ENCODE measurements around the gene KSR2. TPM values are rescaled to one million over a fixed set of nuclear protein-coding genes. Genes with fewer than 3 reads are reported as not detected.

KSR2 gene
- total RNA-seq, 1 experiment from 2014 or later, result 0.15 TPM

DNA sequence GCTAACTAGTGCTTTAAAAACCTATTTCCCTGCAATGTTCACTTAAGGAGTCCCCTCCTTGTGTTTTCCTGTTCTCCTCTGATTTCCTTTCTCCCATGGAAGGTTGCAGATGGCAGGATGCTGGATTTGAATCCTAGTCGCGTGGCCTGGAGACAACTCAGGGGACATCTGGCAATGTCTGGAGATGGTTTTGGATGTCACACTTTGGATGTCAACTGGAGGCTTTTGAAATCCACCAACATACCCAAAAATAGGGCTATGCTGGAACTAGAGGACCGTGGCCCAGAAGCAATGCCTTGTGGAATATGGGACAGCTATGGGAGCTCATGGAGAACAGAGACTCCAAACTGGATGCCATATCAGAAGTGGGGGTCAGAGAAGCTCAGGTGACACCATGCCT, 511.6 kb downstream of the KSR2 start:
- in situ Hi-C loops (cut with HindIII; ENCODE audit: low pct_unique_long_range_greater_than_20kb, low sequenced_read_pairs), result no loop called here
- Histone ChIP-seq H3K36me3 (ENCODE audit: control insufficient read depth, insufficient read depth, low read length) (no peaks in the 10 kb centered on the region), H3K4me3 (ENCODE audit: low read depth in 2 of 2, low read length in 2 of 2) (no peak overlapping the region), H3K27me3 (ENCODE audit: control insufficient read depth, insufficient read depth, low read length) (no peaks in the 10 kb centered on the region), H3K27ac (ENCODE audit: low read length) (no peak overlapping the region), H3K9me3 (ENCODE audit: control insufficient read depth, insufficient read depth, low read depth, low read length) (no peaks in the 10 kb centered on the region), H3K4me1 (ENCODE audit: control insufficient read depth, insufficient read depth, low read length) (no peaks in the 10 kb centered on the region)
- no peak for DNase-seq (ENCODE audit: low read depth, low spot score)
- BruUV-seq (replicated peaks), result no TSS peak
- ATAC-seq, result no peak
- intact Hi-C loops (cut with micrococcal nuclease; ENCODE audit: unreplicated experiment), result no loop called here
- CTCF ChIA-PET, result no interaction called here
- POLR2A ChIA-PET, result no interaction called here
- TF ChIP-seq, protein P1, sequence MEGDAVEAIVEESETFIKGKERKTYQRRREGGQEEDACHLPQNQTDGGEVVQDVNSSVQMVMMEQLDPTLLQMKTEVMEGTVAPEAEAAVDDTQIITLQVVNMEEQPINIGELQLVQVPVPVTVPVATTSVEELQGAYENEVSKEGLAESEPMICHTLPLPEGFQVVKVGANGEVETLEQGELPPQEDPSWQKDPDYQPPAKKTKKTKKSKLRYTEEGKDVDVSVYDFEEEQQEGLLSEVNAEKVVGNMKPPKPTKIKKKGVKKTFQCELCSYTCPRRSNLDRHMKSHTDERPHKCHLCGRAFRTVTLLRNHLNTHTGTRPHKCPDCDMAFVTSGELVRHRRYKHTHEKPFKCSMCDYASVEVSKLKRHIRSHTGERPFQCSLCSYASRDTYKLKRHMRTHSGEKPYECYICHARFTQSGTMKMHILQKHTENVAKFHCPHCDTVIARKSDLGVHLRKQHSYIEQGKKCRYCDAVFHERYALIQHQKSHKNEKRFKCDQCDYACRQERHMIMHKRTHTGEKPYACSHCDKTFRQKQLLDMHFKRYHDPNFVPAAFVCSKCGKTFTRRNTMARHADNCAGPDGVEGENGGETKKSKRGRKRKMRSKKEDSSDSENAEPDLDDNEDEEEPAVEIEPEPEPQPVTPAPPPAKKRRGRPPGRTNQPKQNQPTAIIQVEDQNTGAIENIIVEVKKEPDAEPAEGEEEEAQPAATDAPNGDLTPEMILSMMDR (IDR thresholded peaks at IDR 0.05), result no peak

DNA sequence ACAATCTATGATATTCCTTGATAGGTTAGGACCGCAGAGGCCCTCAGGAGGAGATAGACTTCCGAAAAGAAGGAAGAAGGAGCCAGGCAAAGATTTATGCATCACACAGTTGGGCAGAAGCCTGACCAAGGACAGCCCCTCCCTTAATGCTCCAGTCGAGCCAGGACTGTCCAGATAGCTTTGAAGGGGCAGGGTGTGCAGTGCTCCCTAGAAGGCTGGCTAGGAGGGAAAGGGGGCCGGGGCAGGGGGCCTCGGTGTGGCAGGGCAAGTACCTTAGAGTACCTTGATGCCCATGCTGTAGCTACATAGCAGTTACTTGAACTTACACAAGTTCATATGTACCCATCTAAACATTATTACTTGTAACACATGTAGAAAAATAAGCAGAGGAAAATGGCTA, 512.7 kb downstream of the KSR2 start:
- no peaks in the 10 kb centered on the region for H3K27me3 ChIP-seq (ENCODE audit: control insufficient read depth, insufficient read depth, low read length)
- H3K27ac ChIP-seq (ENCODE audit: low read length), result no peak overlapping the region
- in situ Hi-C loops (cut with HindIII; ENCODE audit: low pct_unique_long_range_greater_than_20kb, low sequenced_read_pairs) (no loop called here), intact Hi-C loops (cut with micrococcal nuclease; ENCODE audit: unreplicated experiment) (no loop called here)
- H3K36me3 ChIP-seq (ENCODE audit: control insufficient read depth, insufficient read depth, low read length), result no peaks in the 10 kb centered on the region
- DNase-seq (ENCODE audit: low read depth, low spot score), result no peak
- no TSS peak for BruUV-seq (replicated peaks)
- no peaks in the 10 kb centered on the region for H3K4me1 ChIP-seq (ENCODE audit: control insufficient read depth, insufficient read depth, low read length)
- no peak for ATAC-seq
- CTCF ChIA-PET, result no interaction called here
- TF ChIP-seq, protein P1 (IDR thresholded peaks at IDR 0.05), result no peak
- no peaks in the 10 kb centered on the region for H3K9me3 ChIP-seq (ENCODE audit: control insufficient read depth, insufficient read depth, low read depth, low read length)
- no peak overlapping the region for H3K4me3 ChIP-seq (ENCODE audit: low read depth in 2 of 2, low read length in 2 of 2)
- POLR2A ChIA-PET, result no interaction called here

DNA sequence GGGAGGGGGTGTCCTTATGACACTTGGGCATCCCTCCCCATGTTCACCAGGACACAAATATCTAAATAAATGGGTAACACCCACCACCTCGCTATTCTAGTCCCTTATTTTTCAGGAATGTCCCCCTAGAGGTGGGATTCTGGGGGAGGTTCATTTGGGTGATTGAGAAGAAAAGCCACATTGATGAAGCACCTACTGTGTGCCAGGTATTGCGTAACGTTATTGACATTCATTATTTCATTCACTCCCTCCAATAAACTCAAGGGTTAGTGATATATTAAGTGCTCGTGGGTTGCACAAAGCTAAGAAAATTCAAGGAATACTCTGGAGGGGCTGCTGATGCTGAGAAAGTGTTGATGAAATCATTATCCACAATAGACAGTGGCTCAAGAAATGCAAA, 514.8 kb downstream of the KSR2 start:
- intact Hi-C loops (cut with micrococcal nuclease; ENCODE audit: unreplicated experiment) (no loop called here), in situ Hi-C loops (cut with HindIII; ENCODE audit: low pct_unique_long_range_greater_than_20kb, low sequenced_read_pairs) (no loop called here)
- no peaks in the 10 kb centered on the region for H3K36me3 ChIP-seq (ENCODE audit: control insufficient read depth, insufficient read depth, low read length)
- DNase-seq (ENCODE audit: low read depth, low spot score), result no peak
- ChIA-PET CTCF (no interaction called here), POLR2A (no interaction called here)
- BruUV-seq (replicated peaks), result no TSS peak
- no peak for ATAC-seq
- TF ChIP-seq, protein P1 (IDR thresholded peaks at IDR 0.05), result no peak
- no peak for TF ChIP-seq POLR2AphosphoS5 (IDR thresholded peaks at IDR 0.05; ENCODE audit: low read depth, low read length)
- TF ChIP-seq SIN3A (IDR thresholded peaks at IDR 0.05; ENCODE audit: borderline replicate concordance, insufficient read depth, low read depth, low read length), result no peak
- TF ChIP-seq TCF7L2 (IDR thresholded peaks at IDR 0.05; ENCODE audit: low read depth, low read length), result no peak
- TF ChIP-seq, protein P2, sequence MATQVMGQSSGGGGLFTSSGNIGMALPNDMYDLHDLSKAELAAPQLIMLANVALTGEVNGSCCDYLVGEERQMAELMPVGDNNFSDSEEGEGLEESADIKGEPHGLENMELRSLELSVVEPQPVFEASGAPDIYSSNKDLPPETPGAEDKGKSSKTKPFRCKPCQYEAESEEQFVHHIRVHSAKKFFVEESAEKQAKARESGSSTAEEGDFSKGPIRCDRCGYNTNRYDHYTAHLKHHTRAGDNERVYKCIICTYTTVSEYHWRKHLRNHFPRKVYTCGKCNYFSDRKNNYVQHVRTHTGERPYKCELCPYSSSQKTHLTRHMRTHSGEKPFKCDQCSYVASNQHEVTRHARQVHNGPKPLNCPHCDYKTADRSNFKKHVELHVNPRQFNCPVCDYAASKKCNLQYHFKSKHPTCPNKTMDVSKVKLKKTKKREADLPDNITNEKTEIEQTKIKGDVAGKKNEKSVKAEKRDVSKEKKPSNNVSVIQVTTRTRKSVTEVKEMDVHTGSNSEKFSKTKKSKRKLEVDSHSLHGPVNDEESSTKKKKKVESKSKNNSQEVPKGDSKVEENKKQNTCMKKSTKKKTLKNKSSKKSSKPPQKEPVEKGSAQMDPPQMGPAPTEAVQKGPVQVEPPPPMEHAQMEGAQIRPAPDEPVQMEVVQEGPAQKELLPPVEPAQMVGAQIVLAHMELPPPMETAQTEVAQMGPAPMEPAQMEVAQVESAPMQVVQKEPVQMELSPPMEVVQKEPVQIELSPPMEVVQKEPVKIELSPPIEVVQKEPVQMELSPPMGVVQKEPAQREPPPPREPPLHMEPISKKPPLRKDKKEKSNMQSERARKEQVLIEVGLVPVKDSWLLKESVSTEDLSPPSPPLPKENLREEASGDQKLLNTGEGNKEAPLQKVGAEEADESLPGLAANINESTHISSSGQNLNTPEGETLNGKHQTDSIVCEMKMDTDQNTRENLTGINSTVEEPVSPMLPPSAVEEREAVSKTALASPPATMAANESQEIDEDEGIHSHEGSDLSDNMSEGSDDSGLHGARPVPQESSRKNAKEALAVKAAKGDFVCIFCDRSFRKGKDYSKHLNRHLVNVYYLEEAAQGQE (IDR thresholded peaks at IDR 0.05; ENCODE audit: insufficient read depth in 1 of 2, low read depth in 2 of 2, low read length in 1 of 2), result no peak
- H3K27me3 ChIP-seq (ENCODE audit: control insufficient read depth, insufficient read depth, low read length), result no peaks in the 10 kb centered on the region
- H3K9me3 ChIP-seq (ENCODE audit: control insufficient read depth, insufficient read depth, low read depth, low read length), result no peaks in the 10 kb centered on the region
- H3K4me3 ChIP-seq (ENCODE audit: low read depth in 2 of 2, low read length in 2 of 2), result no peak overlapping the region
- no peak overlapping the region for H3K27ac ChIP-seq (ENCODE audit: low read length)
- H3K4me1 ChIP-seq (ENCODE audit: control insufficient read depth, insufficient read depth, low read length), result no peaks in the 10 kb centered on the region
